Right kidney (tissue), 1 donor: Measurements from ENCODE around the gene SBF2.
A peak's percentile ranks its signal among the peaks of the same experiment; 100 is the strongest.
"Not testable (repeated sequence)": the region's sequence is repeated elsewhere in the genome, so short reads cannot be mapped to it uniquely, and the experiment has no call there.

Experiments used
- DNase-seq: peaks from one replicate; pipeline ENCODE4 v3.0.0-alpha.2; 2016

SBF2 gene

DNA sequence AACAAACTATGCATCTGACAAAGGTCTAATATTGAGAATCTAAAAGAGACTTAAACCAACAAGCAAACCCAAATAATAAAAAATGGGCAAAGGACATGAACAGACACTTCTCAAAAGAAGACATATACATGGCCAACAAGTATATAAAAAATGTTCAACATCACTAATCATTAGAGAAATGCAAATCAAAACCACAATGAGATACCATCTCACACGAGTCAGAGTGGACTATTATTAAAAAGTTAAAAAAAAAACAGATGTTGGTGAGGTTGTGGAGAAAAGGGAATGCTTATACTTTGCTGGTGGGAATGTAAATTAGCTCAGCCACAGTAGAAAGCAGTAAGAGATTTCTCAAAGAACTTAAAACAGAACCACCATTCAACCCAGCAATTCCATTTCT, 348.3 kb downstream of the SBF2 start:
- not testable (repeated sequence) for DNase-seq

DNA sequence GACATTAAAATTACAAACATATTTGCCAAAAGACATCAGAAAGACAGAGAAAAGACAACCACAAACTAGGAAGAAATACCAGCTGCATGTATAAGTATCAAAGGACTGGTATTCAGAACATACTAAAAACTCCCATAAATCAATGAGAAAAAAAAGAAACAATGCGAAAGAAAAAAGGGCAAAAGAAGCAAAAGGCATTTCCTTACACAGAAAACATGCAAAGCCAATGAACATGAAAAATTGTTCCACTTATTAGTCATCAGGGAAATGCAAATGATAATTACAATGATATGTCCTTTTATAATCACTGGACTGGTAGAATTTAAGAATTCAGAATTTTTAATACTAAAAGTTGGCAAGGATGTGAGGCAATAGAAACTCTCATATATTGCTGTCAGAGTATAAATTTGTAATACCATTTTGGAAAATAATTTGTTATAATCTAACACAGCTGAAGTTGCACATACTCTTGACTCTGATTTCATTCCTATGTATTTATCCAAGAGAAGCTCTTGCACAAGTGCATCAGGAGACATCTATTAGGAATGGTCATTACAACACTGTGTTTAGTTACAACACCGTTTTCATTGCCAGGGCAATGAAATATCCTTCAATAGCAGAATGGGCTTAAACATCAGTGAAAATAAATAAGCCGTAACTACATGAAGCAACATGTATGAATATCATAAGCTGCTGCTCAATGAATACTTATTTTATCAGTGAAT, 350.5 kb downstream of the SBF2 start:
- DNase-seq: no peak

DNA sequence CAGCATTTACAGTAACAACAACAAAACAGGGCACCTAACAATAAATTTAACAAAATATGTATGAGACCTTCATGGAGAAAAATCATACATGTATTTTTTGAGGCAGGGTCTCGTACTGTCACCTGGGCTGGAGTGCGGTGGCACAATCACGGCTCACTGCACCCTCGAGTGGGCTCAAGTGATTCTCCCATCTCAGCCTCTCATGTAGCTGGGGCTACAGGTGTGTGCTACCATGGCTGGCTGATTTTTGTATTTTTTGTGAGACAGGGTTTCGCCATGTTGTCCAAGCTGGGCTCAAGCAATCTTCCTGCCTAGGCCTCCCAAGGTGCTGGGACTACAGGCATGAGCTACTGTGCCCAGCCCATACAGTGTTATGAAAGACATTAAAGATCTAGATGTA, 352.0 kb downstream of the SBF2 start:
- no peak for DNase-seq

DNA sequence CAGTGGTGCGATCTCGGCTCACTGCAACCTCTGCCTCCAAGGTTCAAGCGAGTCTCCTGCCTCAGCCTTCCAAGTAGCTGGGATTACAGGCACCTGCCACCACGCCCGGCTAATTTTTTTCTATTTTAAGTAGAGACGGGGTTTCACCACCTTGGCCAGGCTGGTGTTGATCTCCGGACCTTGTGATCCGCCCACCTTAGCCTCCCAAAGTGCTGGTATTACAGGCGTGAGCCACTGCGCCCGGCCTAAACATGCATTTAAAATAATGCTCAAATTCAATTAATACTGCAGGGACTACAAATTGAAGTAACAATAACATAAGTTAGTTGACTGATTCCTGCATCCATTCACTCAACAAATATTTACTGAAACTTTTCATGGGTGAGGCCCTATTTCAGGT, 354.9 kb downstream of the SBF2 start:
- DNase-seq: not testable (repeated sequence)

DNA sequence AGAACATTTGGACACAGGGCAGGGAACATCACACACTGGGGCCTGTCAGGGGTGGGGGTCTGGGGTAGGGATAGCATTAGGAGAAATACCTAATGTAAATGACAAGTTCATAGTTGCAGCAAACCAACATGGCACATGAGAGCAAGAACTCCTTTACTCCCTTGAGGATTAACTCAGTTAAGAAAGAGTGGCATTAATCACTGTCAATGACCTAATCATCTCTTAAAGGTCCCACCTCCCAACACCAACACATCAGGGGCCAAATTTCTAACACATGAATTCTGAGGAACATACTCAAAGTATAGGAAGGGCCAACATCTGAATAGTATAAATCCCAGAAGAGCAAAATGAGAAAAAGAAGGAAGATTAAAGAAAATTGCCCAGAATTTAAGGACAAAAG, 357.3 kb downstream of the SBF2 start:
- DNase-seq: no peak

DNA sequence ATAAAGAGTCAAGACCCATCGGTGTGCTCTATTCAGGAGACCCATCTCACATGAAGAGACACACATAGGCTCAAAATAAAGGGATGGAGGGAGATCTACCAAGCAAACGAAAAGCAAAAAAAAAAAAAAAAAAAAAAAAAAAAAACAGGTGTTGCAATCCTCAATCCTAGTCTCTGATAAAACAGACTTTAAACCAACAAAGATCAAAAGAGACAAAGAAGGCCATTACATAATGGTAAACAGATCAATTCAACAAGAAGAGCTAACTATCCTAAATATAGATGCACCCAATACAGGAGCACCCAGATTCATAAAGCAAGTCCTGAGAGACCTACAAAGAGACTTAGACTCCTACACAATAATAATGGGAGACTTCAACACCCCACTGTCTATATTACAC, 361.2 kb downstream of the SBF2 start:
- DNase-seq: not testable (repeated sequence)

DNA sequence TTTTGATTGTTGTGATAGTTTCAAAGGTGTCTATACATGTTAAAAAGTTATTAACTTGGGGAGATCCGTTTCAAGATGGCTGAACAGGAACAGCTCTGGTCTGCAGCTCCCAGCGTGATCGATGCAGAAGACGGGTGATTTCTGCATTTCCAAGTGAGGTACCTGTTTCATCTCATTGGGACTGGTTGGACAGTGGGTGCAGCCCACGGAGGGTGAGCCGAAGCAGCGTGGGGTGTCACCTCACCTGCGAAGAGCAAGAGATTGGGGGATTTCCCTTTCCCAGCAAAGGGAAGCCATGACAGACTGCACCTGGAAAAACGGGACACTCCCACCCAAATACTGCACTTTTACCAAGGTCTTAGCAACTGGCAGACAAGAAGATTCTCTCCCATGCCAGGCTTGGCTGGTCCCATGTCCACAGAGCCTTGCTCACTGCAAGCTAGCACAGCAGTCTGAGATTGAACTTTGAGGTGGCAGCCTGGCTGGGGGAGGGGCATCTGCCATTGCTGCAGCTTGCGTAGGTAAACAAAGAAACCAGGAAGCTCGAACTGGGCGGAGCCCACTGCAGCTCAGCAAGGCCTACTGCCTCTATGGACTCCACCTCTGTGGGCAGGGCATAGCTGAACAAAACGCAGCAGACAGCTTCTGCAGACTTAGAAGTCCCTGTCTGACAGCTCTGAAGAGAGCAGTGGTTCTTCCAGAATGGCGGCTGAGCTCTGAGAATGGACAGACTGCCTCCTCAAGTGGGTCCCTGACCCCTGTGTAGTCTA, 363.3 kb downstream of the SBF2 start:
- not testable (repeated sequence) for DNase-seq

DNA sequence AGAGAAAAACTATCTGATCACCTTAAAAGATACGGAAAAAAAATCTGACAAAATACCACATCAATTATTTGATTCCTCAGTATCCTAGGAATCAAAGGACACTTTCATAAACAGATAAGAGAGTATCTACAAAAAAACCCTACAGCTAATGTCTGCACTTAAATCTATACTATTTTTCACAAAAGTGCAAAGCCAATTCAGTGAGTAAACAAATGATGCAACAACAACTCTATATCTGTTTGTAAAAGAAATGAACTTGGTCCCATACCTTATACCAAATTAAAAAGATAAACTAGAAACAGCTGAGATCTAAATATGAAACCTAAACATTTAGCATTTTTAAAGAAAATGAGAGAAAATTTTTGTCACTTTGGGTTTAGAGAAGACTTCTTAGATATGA, 366.3 kb downstream of the SBF2 start:
- DNase-seq: no peak

DNA sequence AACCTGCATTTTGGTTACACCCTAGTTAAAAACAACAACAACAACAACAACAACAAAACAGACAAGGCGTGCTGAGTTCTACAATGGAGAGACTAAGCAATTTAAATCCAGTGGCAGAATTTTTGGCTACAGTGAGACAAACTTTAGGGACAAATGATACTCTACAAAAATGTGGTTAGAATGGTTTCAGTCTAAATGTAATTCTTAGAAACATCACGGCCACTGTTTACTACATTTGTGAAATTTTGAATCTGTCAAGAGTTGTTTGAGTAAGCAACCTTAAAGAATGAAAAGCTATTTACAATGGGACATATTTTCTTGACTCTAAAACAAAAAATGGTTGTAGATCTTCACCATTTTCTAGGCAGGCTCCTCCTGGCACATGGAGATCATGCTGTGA, 370.7 kb downstream of the SBF2 start:
- no peak for DNase-seq

DNA sequence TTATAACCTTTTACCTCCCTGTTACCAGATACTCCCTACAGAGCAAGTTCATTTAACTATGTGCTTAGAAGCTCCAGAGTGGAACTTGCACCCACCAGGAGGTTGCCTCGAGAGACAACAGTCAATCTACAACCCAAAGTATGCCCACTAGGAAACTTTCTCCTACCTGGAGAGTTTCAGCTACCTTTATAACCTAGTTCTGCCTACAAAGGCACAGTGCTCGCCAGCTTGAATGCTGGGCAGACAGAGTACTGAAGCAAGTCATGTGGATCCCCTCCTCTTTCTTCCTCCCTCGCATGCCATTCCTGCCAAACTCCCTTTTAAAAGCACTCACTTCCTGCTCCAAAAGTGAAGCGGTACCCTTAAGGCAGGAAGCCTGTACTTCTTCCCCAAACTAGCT, 371.2 kb downstream of the SBF2 start:
- DNase-seq: peak; percentile 25

DNA sequence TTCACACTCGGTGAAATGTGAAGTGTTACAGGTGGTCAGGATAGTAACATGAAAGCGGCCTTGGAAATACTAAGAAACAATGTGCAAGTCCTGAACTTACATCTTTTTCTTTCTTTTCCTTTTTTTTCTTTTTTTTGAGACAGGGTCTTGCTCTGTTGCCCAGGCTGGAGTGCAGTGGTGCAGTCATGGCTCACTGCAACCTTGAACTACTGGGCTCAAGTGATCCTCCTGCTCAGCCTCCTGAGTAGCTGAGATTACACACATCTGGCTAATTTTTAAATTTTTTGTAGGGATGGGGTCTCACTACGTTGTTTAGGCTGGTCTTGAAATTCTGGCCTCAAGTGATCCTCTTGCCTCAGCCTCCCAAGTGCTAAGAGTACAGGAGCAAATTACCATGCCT, 377.5 kb downstream of the SBF2 start:
- no peak for DNase-seq

DNA sequence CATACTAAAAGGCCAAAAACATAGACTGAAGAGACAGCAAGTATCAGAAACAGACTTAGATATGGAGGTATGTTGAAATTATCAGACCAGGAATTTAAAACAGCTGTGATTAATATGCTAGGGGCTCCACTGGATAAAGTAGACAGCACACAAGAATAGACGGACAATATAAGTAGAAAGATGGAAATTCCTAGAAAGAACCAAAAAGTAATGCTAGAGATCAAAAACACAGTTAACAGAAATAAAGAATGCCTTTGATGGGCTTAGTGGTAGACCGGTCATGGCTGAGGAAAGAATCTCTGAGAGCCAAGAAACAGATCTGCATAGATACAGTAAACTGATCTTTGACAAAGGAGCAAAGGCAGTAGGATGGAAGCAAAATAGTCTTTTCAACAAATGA, 380.0 kb downstream of the SBF2 start:
- DNase-seq: no peak

DNA sequence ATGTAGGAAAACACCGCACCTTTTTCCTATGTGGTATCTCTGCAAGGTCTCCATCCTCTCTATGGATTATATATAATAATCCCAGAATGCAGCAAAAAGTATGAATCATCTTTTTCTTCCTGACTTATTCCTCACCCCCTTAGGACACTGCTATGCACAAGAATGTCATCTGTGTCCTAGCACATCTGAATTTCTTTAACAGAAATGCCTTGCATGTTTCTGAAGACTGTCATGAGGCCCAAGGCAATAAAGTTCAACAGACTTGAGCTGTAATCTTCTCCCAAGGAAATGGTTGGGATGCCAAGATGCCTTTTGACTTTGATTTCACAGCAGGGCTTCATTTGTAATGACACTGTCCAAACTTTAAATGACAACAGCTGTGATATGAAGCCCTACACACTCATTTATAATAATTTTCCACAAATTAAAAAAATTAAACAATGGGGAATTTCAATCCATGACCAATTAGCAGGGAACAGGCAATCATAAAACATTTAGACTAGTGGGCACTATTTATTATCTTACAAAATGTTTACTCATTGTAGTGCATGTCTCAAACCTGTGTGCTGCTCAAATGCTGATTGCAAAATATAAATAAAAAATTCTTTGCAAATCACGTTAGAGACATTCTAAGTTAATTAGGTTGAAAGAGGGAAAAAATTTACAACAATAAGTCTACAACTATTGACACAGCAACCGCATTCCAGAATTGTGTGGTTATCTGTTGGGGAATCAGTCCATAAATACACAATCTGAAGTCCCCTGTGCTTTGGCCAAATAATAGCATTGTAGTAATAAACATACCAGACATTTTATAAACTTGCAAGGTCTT, 387.8 kb downstream of the SBF2 start:
- no peak for DNase-seq

DNA sequence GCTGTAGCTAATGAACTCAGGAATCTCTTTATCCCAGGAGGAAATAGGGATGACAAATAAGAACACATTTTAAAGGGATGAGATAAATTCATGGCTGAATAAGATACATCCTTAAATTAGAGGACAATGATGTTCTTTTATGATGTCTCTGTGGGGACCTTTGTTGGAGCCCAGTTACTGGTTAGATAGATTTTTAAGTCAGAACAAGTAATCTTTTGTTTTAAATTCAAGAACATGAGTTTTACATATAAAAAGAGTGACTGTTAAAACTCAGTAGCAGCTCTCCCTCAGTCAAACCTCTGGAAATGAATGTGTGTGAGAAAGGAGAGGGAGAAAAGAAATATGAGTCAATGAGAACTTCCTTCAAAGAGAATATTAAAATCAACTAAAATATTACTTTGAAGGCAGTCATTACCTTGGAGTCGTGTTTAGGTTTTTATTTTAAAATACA, 388.5 kb downstream of the SBF2 start:
- DNase-seq: no peak

DNA sequence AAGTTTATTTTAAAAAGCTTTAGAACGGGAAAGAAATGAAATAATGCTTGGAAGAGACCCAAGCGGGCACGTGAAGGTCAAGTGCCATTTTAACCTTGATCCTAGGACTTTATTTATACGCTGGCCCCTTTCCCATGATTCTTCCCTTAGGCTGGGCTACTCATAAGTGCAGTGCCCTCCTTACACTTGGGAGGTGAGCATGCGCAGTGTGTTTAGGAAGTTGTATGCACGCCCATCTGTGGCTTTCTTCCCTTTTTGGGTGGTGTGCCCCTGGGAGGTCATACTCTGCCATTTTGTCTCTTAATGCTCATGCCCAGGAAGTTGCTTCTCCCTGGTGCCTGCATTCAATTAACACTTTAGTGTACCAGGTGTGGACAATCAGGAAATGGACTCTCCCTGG, 390.4 kb downstream of the SBF2 start:
- no peak for DNase-seq

DNA sequence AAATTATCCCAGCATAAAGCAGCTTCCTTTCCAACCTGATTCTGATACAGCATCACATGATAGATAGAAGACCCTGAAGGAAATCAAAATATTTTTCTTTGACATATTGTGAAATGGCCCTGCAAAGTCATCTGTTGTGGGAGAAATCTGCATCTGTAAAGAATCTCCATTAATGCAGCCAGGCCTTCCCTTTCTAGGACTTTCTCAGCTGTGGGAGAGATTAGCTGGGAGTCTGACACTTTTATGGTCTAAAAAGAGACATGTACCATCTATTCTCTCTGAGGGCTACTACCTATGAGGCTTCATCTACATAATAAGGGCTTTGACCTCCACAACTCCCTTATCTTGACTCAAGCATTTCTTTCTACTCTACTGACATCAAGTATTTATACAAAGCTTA, 392.1 kb downstream of the SBF2 start:
- no peak for DNase-seq

DNA sequence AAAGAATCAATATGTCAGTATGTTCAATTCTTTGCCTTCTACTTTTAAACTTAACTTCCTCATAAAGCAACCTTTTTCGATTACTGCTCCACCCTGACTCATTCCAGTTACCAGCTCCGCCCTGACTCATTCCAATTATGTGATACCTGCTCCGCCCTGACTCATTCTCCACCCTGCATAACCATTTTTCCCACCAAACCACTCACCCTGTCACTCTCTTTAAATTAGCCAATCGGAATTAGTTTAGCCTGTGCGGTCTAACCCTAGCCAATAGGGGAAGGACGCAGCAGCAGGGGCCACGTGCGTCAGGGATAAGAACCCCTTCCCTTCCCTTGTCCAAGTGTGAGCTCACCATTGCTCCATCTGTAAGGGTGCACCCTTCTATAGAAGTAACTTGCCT, 393.8 kb downstream of the SBF2 start:
- not testable (repeated sequence) for DNase-seq

DNA sequence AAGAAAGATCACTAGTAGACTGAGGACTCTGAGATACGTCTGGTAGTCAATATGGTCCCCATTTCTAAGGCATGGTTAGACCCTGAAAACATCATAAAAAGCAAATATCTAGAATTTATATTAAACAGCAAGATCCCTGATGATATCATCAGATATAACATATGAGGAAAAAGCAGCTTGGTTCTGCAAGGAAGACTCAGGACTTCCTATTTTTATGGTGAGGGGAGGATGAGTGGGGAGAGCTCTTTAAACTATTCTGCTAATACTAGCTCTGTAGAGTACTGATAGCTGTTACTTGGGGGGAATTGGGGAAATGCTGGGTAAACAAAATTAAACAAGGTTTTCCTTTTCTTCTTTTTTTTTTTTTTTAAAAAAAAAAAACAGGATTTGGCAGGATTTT, 394.3 kb downstream of the SBF2 start:
- no peak for DNase-seq

DNA sequence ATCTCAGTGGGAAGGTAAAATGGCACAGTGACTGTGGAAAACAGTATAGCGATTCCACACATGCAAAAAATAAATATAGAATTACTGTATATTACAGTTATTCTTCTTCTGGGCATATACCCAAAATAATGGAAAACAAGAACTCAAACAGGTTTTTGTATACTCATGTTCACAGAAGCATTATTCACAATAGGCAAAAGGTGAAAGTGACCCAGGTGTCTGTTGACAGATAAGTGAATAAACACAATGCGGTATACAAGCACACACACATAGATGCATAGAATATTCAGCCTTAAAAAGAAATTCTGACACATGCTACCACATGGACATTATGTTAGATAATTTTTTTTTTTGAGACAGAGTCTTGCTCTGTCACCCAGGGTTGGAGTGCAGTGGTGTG, 397.1 kb downstream of the SBF2 start:
- DNase-seq: no peak

DNA sequence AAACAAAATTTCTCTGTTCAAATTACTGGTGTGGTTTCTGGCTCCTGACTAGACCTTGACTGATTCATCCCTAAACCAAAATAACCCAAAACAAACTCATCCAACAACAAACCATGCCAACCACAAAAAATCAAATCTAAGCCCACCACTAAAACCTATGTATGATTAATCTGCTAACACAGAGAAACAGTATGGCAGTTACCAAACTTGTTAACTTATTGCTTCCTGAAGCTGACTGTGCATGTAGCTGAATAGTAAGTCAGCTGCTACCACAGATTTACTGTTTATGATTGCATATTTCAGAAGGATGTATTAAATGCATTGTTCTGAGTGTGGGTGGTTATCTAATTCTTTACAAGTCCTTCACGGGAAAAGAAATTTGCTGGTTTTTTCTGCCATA, 399.0 kb downstream of the SBF2 start:
- DNase-seq: no peak

DNA sequence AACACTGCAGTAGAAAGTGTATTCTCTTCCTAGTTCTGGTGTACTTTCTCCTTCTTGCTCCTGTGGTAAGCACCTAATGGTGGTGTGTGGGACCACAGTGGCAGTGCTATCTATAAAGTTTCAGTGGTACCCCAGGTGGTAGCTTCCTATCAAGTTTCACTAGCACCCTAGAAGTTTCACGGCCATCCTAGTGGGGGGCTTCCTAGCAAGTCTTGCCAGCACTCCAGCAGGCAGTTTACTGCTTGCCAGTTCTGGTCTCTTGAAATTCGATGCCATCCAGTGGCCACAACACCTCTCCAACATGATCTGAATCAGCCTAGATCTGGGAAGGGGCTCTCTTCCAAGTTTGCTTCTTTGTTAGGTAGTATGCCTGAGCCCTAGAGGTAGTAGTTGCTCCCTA, 400.5 kb downstream of the SBF2 start:
- DNase-seq: no peak

DNA sequence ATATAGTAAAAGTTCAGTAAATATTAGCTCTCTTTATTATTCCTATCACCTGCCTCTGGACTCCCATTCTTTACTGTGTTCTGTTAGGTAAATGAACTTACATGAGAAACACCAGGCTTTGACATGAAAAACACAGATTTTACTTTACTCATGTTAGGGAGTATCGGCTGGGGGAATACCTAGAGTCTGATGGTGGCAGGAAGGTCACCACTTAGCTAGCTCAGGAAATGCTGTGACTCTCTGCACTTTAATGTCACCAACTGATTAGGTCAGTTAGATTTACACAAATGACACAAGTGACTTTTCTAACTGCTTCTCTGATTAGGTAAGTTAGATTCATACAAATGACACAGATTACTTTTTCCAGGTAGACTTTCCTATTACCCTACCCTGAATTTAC, 405.1 kb downstream of the SBF2 start:
- DNase-seq: no peak

DNA sequence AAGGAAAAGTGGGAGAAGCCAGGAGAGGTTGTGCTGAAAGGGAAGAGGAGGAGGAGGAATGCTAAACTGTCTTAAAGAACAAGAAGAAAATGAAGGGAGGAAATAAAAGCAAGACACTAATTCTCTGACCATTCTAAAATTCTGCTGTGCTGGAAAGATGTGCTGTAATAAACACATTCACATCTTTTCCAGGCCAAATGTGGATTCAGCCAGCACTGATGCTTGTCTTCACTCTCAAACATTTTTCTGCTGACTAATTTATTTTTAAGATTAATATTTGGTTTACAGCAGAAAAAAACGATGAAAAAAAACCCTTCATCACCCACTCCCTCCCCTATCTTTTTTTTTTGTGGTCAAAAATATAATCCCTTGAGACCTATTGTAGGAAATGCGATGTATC, 406.5 kb downstream of the SBF2 start:
- no peak for DNase-seq
